GM18858 (cell line): ENCODE data around the gene KIAA1549.
"Not testable (repeated sequence)": the region's sequence is repeated elsewhere in the genome, so short reads cannot be mapped to it uniquely, and the experiment has no call there.

Source experiments
- ATAC-seq: cut with Tn5 transposase; IDR thresholded peaks from one replicate; pipeline ENCODE4 v1.9.1; 2021; ENCODE audit not compliant: unreplicated experiment

The KIAA1549 gene

DNA sequence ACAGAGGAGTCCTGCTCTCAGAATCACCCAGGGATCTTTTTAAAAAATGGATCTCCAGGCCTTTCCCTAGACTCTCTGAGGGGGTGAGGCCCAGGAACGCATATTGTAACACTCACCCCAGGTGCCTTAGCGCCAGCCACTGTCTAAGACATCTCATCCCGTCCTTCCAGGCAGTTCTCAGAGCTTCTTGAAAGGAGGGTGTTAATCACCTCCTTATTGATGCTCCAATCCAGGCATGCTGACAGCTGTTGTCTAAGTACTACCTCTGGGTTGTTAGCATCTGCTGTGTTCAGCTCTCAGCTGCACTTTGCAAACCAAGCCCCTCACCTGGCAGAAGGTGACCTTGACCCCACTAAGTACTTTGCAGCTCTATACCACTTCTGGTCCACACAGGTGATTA is 36.0 kb downstream of the KIAA1549 start:
- ATAC-seq: no peak

- ATAC-seq: no peak
Measured at GRCh38 chr7:138944592-138944991, 36.6 kb downstream of the KIAA1549 start.

DNA sequence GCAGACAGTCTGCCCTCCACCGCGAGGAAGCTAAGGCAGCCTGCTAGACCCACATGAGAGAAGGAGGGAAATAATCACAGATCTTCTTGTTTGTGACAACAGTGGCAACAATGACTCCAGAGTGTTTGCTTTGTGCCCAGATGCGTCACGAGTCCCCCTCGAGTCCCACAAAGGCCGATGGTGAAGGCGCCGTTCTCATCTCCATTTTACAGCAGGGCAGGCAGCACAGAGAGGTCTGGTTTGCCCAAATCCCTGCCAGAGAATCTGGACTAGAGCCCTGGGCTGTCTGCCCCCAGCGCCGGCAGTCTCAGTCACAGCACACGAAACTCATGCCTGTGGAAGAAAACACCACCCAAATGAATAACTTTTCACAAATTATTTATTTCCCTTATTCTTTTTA is 38.1 kb downstream of the KIAA1549 start:
- no peak for ATAC-seq

DNA sequence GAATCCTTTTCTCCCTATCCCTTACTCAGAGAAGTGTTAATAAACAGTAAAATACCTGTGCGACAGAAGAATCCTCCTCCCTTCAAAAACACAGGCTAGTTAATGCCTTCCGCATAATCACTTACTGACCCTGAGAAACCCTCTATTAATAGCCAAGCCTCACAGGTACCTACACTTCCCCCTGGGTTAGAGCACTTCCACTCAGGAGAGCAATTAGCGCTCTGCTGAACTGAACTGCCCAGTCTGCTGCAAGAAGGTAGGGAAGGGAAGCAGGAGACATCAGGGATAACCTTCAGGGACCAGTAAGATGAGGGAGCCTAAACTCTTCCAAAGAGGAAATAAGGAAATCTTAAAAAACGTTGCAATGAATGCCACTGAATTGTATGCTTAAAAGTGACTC is 39.6 kb downstream of the KIAA1549 start:
- no peak for ATAC-seq

DNA sequence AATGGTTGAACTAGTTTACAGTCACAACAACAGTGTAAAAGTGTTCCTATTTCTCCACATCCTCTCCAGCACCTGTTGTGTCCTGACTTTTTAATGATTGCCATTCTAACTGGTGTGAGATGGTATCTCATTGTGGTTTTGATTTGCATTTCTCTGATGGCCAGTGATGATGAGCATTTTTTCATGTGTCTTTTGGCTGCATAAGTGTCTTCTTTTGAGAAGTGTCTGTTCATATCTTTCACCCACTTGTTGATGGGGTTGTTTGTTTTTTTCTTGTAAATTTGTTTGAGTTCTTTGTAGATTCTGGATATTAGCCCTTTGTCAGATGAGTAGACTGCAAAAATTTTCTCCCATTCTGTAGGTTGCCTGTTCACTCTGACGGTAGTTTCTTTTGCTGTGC is 40.6 kb downstream of the KIAA1549 start:
- ATAC-seq: not testable (repeated sequence)

GRCh38 chr7:138937484-138937883 is 43.7 kb downstream of the KIAA1549 start:
- ATAC-seq: no peak

DNA sequence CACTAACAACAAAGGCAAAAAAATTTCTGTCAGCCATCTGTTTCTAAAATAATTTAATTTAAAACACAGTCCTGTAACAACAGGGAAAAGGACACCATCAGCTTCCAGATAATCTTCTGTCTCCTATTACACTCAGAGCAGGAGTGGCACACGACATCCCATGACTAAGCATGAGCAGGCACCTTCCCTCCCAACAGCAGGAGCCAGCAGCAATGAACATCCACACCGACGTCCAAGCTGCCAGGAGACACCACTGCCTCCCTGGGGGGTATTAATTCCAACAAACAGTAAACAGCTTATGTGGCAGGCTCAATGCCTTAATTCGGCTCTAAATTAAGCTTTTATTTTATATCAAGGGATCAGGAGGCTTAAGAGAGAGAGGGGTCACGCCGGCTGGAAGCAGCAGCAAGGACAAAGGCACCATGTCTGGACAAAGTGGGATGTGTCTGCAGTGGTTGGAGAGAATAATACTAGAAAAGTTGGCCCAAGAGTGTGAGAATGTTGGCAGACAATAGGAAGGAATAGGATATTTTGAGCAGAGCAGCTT is 45.7 kb downstream of the KIAA1549 start:
- no peak for ATAC-seq

- ATAC-seq: no peak
Measured at GRCh38 chr7:138934861-138935260, 46.3 kb downstream of the KIAA1549 start.

DNA sequence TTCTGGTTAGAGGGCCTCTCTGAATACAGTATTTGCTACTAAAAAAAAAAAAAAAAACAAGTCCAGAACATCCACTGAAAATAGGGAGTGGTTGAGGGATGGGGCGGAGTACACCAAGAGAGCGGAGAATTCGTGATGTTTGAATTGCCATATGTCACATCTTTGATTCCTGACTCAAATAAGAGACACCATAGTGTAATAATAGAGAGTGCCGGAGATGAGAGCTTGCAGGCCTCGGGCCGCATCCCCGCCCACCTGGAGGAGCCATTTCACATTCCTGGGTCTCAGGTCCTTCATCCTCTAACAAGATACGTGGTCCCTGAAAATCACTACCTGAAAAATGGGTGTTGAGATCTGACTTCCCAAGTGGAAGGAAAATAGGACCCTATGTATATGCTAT is 46.8 kb downstream of the KIAA1549 start:
- no peak for ATAC-seq

- no peak for ATAC-seq
Measured at GRCh38 chr7:138932870-138933269, 48.3 kb downstream of the KIAA1549 start.

DNA sequence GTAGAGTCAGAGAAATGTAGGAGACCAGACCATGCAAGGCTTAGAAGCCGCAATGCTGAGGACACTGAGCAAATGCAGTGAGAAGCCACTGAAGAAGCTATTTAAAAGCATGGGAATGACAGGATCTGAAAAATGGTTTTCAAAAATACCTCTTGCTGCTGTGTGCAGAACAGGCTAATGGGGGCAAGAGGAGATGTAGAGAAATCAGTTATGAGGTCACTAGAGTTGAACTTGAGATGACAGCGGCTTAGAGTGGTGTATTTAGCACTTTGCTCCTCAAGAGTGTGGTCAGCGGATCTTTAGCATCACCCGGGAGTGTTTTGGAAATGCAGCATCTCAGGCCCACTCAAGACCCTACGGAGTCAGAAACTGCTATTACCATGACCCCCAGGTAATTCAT is 48.8 kb downstream of the KIAA1549 start:
- ATAC-seq: no peak

DNA sequence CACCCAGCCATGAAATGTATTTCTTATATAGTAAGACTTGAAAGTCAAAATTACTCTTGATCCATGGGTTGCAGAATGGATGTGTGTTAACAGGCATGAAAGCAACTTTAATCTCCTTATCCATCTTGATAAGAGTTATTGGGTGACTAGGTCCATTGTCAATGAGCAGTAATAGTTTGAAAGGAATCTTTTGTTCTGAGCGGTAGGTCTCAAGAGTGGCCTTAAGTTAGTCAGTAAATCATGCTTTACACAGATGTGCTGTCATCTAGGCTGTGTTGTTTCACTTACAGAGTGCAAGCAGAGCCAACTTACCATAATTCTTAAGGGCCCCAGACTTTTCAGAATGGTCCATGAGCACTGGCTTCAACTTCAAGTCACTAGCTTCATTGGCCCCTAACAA is 51.2 kb downstream of the KIAA1549 start:
- no peak for ATAC-seq

GRCh38 chr7:138926241-138926612 is 55.0 kb downstream of the KIAA1549 start:
- no peak for ATAC-seq

DNA sequence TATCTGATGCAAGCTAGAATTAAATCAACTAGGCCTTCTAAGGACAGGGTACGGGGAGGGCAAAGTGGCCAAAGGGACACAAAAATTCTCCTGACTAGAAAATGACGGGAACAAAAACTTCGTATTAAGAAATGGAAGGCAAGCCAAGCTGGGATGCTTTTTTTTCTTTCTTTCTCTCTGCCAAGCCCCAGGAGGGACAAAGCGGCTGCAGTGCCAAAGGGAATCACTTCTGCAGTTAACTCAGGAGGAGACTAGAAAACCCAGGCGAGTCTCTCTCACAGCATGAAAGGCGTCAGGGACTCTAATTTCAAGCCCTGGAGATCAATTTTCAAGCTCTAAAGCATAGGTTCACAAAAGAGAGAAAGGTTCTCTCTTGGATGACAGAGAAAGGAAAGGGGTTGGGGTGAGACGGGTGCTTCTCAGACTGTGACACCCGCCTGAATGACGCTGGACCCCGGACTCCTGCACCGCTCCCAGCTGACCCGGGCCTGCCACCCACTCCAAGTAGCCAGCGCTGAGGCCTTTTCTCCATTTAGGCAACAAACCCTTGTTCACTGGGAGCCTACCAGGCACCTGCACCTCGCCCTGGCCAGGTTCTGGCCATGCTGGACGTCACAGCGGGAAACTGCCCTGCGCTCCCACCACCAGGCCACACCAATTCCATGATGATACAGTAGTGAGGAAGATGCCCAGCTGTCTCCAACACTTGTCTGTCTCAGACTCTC is 56.5 kb downstream of the KIAA1549 start:
- ATAC-seq: no peak

- no peak for ATAC-seq
Measured at GRCh38 chr7:138921277-138921676, 59.9 kb downstream of the KIAA1549 start.

DNA sequence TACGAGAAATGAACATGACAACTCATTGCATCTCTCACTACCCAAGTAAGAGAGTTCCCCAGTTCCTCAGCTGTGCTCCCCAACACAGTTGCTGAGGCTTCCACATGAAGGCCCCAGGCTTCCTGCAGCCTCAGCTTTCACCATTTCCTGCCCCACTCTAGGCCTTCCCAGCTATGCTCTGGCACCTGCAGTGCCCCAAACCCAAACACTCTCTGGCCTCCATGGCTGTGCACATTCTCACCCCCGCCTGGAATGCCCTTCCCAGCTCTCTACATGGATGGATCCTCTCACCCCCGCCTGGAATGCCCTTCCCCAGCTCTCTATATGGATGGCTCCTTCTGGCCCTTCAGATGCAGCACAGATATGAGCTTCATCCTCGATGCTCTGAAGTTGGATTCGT is 61.3 kb downstream of the KIAA1549 start:
- ATAC-seq: no peak

GRCh38 chr7:138919216-138919615 is 62.0 kb downstream of the KIAA1549 start:
- ATAC-seq: no peak

DNA sequence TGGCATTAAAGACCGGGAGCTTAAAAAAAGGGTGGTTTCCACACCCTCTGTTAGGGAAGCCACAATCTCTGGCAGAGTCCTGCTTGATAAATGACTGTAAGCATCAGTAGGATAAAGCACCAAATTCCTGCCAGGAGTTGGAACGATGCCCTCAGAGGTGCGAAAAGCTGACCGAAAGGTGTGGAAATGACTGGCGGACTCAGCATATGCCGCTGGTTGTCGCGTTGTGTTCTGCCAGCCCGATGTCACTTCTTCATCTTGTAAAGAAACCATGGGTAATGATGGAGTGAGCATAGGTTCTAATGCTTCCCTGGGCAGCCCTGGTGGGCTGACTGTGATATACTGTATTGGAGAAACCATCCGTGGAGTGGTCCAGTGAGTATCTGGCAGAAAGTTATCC is 62.4 kb downstream of the KIAA1549 start:
- ATAC-seq: no peak

DNA sequence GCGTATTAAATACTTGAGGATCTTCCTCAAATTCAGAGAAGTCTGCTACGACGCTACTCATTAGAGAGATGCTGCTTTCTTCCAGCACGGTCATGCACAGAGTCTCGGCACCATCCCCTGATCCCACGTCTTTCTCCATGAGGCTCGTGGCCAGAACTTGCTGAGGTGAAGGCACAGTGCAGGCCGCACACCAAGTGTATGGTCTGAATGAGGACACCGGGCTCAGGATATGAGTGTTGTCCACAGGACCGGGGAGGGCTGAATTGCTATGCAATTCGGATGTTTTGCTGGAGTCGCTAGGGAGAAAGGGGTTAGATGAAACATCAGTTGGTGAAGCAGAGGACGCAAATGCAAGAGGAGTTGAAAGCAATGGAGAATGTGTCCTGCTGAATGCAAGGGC is 63.0 kb downstream of the KIAA1549 start:
- no peak for ATAC-seq

DNA sequence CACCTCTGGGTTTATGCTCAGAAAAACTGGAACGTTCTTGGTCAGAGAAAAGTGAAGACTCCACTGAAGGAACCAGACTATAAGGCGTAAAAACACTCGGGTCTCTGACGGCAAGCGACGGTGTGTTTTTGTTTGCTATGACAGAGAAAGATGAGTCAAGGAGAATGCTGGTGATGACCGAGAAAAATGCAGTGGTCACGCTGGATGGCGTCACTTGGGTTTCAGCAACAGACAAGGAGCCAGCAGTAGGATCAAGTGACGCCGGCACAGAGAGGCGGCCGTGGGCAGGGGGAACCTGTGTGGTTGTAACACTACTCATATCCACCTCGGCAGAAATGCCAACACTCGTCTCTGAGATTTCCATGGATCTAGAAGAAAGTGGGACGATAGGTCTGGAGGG is 63.4 kb downstream of the KIAA1549 start:
- ATAC-seq: no peak

DNA sequence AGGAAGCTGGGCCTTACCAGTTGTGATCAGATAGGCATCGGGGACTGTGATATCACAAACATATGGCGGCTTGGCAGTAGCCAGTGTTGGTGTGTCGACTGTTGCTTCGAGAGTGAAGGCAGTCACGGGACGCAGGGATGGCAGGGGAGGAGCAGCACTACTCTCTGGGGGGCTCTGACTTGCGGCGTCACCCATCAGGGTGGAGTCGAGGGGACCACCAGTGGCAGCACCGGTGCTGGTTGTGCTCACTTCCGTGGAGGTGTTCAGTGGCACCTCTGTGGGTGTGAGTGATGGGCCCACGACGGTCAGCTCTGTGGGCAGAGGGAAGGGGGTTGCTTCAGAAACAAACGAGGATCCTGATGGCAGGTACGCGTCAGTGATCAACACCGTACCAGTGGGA is 64.5 kb downstream of the KIAA1549 start:
- no peak for ATAC-seq

GRCh38 chr7:138916275-138916674 is 64.9 kb downstream of the KIAA1549 start:
- no peak for ATAC-seq

DNA sequence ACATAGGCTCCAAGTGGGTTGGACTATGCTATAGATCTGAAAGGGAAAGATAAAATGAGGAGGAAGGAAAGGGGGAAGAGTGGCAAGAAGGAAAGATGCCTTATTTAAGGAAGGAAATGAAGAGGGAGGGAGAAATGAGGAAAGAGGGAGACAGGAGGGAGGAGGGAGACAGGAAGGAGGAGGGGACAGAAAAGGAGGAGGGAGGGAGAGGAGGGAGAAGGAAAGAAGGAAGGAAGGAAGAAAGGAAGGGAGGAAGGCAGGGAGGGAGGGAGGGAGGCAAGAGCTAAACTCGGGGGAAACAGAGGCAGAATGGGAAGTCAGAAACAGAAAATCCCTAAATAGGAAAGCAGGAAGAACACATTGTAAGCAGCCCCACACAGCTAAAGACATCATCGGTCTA is 67.4 kb downstream of the KIAA1549 start:
- ATAC-seq: no peak
